ENCODE measurements around the gene GRWD1. TPM values are rescaled to one million over a fixed set of nuclear protein-coding genes. Genes with fewer than 3 reads are reported as not detected.
A peak's percentile ranks its signal among the peaks of the same experiment; 100 is the strongest.
"Not testable (repeated sequence)": the region's sequence is repeated elsewhere in the genome, so short reads cannot be mapped to it uniquely, and the experiment has no call there.

Gene GRWD1
- total RNA-seq, 2 donors from 2014 or later = 11.9 TPM

- 50 to 100% methylated on average over 1 to 2 of the region's 3 CpGs for WGBS, 2 donors
- intact Hi-C loops (cut with DNase I) = no loop called here
- Histone ChIP-seq H3K4me3 (no peak overlapping the region), H3K9me3 (no peaks in the 10 kb centered on the region), H3K27me3 (no peaks in the 10 kb centered on the region), H3K36me3 (replicated peaks in 1 of 2; ENCODE audit: insufficient read depth in 1 of 2, low read depth in 2 of 2) (peaks cover under 1 to 1% of the 10 kb centered on the region in 2 donors), H3K27ac (no peak overlapping the region), H3K4me1 (peaks cover 26% of the 10 kb centered on the region)
- TF ChIP-seq CTCF (IDR thresholded peaks at IDR 0.05) = no peak
- TF ChIP-seq POLR2A (IDR thresholded peaks at IDR 0.05) = no peak
- ATAC-seq (no peak), DNase-seq (peak in 1 of 4 donors; percentile 15)
These were observed 37.5 kb downstream of the GRWD1 start for GRCh38 chr19:48483301-48483700.

- H3K9me3 ChIP-seq = no peaks in the 10 kb centered on the region
- H3K36me3 ChIP-seq (replicated peaks in 1 of 2; ENCODE audit: insufficient read depth in 1 of 2, low read depth in 2 of 2) = no peaks in the 10 kb centered on the region
- no peak overlapping the region for H3K4me3 ChIP-seq
- no peaks in the 10 kb centered on the region for H3K27me3 ChIP-seq
- TF ChIP-seq POLR2A (IDR thresholded peaks at IDR 0.05) (no peak), CTCF (IDR thresholded peaks at IDR 0.05) (no peak)
- 74 to 79% methylated on average over 12 to 16 of the region's 16 CpGs for whole genome bisulfite sequencing, 2 donors
- H3K27ac ChIP-seq = no peak overlapping the region
- no peak for DNase-seq
- intact Hi-C loops (cut with DNase I) = no loop called here
- H3K4me1 ChIP-seq = peaks cover 33% of the 10 kb centered on the region
- ATAC-seq = no peak
These were observed 38.6 kb downstream of the GRWD1 start for GRCh38 chr19:48484247-48484893.

- H3K4me1 ChIP-seq = peaks cover 35% of the 10 kb centered on the region
- TF ChIP-seq CTCF (IDR thresholded peaks at IDR 0.05) (no peak), POLR2A (IDR thresholded peaks at IDR 0.05) (no peak)
- H3K27ac ChIP-seq = no peak overlapping the region
- no peak for DNase-seq
- WGBS, 2 donors = 84 to 90% methylated on average over 31 to 33 of the region's 37 CpGs
- H3K4me3 ChIP-seq = no peak overlapping the region
- intact Hi-C loops (cut with DNase I) = no loop called here
- no peak for ATAC-seq
- no peaks in the 10 kb centered on the region for H3K9me3 ChIP-seq
- no peaks in the 10 kb centered on the region for H3K36me3 ChIP-seq (replicated peaks in 1 of 2; ENCODE audit: insufficient read depth in 1 of 2, low read depth in 2 of 2)
- H3K27me3 ChIP-seq = no peaks in the 10 kb centered on the region
These were observed 39.3 kb downstream of the GRWD1 start for GRCh38 chr19:48484931-48485612.

GRCh38 chr19:48486706-48487105 is 40.9 kb downstream of the GRWD1 start:
- 66 to 83% methylated on average over 9 to 10 of the region's 10 CpGs for WGBS, 2 donors
- DNase-seq; H3K36me3 ChIP-seq (replicated peaks in 1 of 2; ENCODE audit: insufficient read depth in 1 of 2, low read depth in 2 of 2); H3K9me3 ChIP-seq; intact Hi-C loops (cut with DNase I); ATAC-seq; H3K27me3 ChIP-seq; H3K27ac ChIP-seq; H3K4me3 ChIP-seq: not testable (repeated sequence)
- H3K4me1 ChIP-seq = peaks cover 29% of the 10 kb centered on the region

- DNase-seq = no peak
- H3K4me3 ChIP-seq = no peak overlapping the region
- H3K27ac ChIP-seq = peak overlapping the region in 3 of 4 donors; percentile 54 to 78 (median 75)
- no peak for ATAC-seq
- WGBS, 2 donors = 74 to 81% methylated on average over 6 of the region's 6 CpGs
- H3K9me3 ChIP-seq = no peaks in the 10 kb centered on the region
- intact Hi-C loops (cut with DNase I) = no loop called here
- H3K36me3 ChIP-seq (replicated peaks in 1 of 2; ENCODE audit: insufficient read depth in 1 of 2, low read depth in 2 of 2) = no peaks in the 10 kb centered on the region
- no peaks in the 10 kb centered on the region for H3K27me3 ChIP-seq
- TF ChIP-seq CTCF (IDR thresholded peaks at IDR 0.05) (no peak), POLR2A (IDR thresholded peaks at IDR 0.05) (no peak)
- peaks cover 21% of the 10 kb centered on the region for H3K4me1 ChIP-seq
These were observed 41.8 kb downstream of the GRWD1 start for GRCh38 chr19:48487544-48487943.
